HUES64 (cell line): ENCODE measurements around the gene PITX2.

Experiments
- H3K27ac ChIP-seq: 2 replicates; pipeline ENCODE4 v1.7.0; 2013; ENCODE audit warnings: low read depth, low read length, inconsistent platforms
- H3K27me3 ChIP-seq: 2 replicates; pipeline ENCODE4 v1.6.1; 2013; ENCODE audit warnings: mild to moderate bottlenecking, low read length; ENCODE audit not compliant: insufficient read depth
- H3K36me3 ChIP-seq: 2 replicates; pipeline ENCODE4 v1.6.1; 2013; ENCODE audit warnings: mild to moderate bottlenecking, low read length; ENCODE audit not compliant: insufficient read depth
- H3K4me1 ChIP-seq: 2 replicates; pipeline ENCODE4 v1.6.1; 2013; ENCODE audit warnings: mild to moderate bottlenecking, low read length, moderate library complexity; ENCODE audit not compliant: insufficient read depth
- H3K4me3 ChIP-seq: 2 replicates; pipeline ENCODE4 v1.5.1; 2013; ENCODE audit warnings: mild to moderate bottlenecking, low read length, moderate library complexity
- H3K9ac ChIP-seq: 2 replicates; pipeline ENCODE4 v1.6.1; 2013; ENCODE audit warnings: mild to moderate bottlenecking, low read depth, low read length
- H3K9me3 ChIP-seq: 2 replicates; pipeline ENCODE4 v1.6.1; 2013; ENCODE audit warnings: low read depth, low read length; ENCODE audit not compliant: insufficient read depth
- WGBS: fragments of 150-250, 120-280 bp; methylation state at CpG from one replicate; pipeline ENCODE4 v1.1.7; 2013; ENCODE audit warnings: missing lambda C conversion rate; 5-methylcytosine and 5-hydroxymethylcytosine counted together

Gene PITX2

DNA sequence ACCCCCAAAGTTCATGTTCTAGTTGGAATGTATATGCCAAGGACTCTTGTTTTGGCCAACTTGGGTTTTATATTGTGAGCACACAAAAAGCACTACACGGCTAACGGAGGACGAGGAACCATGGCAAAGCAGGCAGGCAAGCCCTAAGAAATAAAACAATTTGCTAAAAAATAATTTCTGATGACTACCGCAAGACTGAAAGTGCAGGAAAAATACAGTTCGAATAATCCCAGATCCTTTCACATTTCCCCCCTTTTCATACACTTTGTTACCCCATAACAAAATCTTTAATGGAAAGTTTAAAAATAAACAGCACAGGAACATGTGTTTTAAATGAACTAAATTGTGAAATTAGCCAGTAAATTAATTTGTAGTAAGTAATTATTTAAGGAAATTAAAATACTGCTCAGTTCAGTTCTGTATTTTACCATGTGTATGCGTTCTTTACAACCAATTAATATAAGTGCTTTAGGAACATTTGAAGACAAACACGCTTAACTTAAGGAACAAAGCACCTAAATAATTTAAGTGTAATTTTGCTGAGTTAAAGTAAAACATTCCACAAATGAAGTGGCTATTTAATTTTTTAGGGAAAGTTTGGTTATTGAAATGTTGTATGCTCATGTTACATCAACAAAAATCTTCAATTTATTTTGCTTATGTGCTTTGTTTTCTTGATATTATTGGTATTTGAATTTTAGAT, 12.4 kb upstream of the PITX2 start:
- peaks cover 61% of the 10 kb centered on the region for H3K4me1 ChIP-seq
- H3K27me3 ChIP-seq = peaks cover 99% of the 10 kb centered on the region
- no peak overlapping the region for H3K4me3 ChIP-seq
- 16% methylated on average over 5 of the region's 7 CpGs for WGBS
- no peaks in the 10 kb centered on the region for H3K36me3 ChIP-seq
- no peak overlapping the region for H3K27ac ChIP-seq
- no peaks in the 10 kb centered on the region for H3K9me3 ChIP-seq
- H3K9ac ChIP-seq = no peak overlapping the region

DNA sequence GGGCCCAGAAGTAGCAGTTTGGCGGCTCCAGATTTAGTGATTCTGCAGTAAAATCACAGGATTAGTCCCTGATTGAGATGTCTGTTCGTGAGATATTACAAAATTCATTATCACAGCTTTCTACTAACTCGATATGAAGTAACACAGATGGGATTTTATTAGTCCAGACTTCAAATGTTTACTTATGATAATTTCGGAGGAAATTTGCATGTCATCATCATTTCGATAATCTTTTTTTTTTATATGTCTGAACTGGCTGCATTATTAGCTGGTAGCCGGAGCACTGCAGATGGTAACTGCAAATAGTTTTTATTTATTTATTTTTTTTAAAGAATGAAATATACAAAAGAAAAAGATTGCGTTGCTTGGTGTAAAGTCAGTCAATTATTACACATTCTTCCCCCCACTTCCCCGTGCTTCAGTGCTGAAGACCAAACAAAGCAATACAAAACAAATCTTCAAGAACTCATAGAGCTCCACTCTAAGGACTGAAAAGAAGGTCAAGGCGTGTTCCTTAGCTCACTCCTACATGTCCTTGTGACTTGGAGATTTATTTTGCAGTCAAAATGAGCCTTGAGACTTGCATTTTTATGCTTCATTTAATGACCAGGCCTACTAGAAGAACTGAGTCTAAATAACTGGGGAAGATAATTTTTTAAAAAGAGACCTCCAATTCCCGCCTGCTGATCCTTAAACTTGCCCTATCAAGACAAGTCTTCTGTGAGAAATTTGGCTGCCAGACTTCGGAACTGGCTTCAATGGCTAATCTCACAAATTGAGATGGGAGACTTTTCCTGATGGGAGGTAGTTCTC, 11.7 kb upstream of the PITX2 start:
- WGBS = 5% methylated on average over 5 of the region's 11 CpGs
- H3K27me3 ChIP-seq = peaks cover 99% of the 10 kb centered on the region
- H3K4me3 ChIP-seq = peak overlapping the region; percentile 33
- H3K9ac ChIP-seq = no peak overlapping the region
- H3K27ac ChIP-seq = no peak overlapping the region
- H3K36me3 ChIP-seq = no peaks in the 10 kb centered on the region
- H3K4me1 ChIP-seq = peaks cover 61% of the 10 kb centered on the region
- H3K9me3 ChIP-seq = no peaks in the 10 kb centered on the region

DNA sequence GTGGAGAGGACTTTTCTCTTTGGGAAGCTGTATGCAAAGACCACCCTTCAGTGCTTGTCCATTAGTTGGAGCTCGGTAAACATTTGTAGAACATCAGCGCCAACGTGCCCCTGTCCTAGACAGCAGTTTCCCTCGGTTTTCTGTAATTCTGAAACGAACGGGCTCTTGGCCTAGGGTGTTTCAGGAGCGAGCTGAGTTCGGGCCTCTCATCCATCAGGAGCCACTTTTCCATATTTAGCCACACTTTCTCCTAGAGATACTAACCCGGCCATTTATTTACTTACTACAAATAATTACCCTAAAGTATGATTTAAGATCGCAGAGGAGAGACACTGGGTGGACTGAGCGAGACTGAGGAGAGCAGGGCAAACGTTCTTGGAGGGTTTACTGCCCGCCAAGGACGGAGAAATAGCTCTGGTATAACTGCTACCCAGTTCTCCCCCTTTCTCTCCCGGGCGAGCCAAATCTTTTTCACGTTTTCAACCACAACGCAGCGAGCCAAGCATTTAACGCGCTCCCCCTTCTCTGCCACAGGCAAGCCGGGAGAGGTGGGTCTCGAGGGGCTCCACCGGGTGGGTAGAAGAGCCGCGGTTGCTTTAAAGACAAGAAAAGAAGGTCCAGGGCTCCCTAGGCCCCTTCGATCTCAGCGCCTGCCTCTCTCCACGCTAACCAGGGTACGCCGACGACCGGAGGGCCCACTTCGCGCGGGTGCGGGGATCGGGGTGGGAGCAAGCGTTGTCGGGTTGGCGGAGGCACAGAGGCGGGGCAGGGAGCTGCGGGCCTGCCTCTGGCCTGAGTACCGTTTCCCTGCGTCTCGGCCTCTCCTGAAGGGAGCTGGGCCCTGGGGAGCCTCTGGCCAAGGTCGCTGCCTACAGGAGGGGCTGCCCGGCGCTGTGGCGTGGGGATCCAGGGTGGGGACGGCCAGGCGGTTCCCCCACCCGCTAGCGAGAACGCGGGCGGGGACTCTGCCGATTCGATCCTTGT, 10.8 kb upstream of the PITX2 start:
- Histone ChIP-seq H3K27me3 (peaks cover 99% of the 10 kb centered on the region), H3K9ac (no peak overlapping the region), H3K36me3 (no peaks in the 10 kb centered on the region), H3K9me3 (no peaks in the 10 kb centered on the region), H3K4me3 (peak overlapping the region; percentile 33), H3K27ac (no peak overlapping the region), H3K4me1 (peaks cover 56% of the 10 kb centered on the region)
- 2% methylated on average over 58 of the region's 59 CpGs for WGBS

DNA sequence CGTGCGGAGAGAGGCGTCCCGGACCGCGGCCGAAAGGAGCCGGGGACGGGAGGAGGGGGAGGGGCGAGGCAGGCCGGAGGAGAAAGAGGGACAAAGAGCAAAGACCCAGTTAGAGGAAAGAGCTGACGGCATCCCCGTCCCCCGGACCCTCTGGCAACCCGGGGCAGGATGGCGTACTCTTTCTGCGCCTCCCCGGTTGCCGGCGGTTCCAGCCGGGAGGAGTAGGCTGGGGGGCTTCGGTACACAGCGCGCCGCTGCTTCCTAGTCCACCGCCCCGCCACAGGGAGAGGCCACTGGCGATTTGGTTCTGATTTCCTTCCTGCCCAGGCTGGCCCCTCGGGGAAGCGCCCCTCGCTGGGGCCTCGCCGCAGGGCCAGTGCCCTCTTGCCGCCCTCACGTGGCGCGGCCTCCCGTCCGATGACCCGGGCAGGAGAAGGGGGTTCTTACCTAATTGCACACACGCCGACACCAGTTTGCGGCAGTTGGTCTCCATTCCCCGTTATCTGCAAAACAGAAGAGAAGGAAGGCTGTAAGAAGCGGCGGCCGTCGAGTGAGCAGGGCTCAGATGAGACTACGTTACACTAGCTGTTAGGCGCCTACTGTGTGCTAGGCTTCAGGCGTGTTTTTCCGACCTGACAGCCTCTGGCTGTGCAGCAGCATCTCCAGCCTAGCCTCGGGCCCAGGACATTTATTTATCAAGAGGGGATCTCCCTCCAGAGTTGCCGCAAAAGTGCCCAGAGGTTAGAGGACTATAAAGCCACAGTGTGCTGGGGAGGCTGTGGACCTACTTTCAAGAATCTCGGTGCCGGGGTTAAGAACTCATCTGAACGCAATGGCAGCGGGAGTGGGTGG, 9.9 kb upstream of the PITX2 start:
- Histone ChIP-seq H3K27ac (no peak overlapping the region), H3K9me3 (no peaks in the 10 kb centered on the region), H3K9ac (peak overlapping the region; percentile 23), H3K27me3 (peaks cover 99% of the 10 kb centered on the region), H3K4me3 (peak overlapping the region; percentile 53), H3K36me3 (no peaks in the 10 kb centered on the region), H3K4me1 (peaks cover 55% of the 10 kb centered on the region)
- 1% methylated on average over 58 of the region's 58 CpGs for WGBS

DNA sequence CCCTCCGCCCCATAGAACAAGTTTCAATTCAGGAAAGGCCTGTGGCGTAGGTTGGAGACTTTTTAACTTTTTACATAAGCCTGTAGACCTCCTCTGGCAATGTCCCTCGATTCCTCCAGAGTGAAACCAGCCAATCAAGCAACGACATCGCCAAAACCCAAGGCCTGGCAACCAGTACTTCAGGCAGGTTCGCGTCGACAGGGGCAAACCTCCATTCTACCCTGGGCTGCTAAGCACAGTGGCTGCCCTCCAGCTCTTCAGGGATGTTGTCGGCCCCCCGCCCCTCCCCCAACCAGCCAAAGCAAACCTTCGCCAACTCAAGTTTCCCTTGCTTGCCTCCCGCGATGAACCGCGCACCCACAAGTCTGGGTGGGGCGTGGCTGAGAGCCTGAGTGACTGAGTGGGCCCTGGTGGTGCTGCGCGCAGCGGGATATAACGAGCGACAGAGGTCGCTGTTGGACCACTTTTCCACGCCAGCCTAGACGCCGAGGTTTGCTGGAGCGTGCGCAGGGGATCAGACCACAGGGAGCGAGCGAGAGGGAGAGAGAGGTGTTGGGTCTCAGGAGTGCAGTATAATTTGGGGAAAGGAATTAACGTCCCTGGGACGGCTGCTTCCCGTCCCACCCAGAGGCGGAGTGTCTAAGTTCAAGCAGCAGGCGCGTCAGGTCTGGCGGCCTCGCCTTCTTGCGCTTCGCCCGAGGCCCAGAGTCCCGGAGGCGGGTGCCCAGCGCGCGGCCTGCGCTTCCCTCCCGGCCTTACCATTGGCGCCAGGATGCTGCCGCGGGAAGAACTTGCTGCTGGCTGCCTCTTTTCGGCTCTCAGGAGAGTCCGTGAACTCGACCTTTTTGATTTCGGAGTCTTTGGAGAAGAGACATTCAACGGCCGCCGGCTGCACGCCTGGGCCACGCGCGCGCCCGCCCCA, 9.0 kb upstream of the PITX2 start:
- Histone ChIP-seq H3K9me3 (no peaks in the 10 kb centered on the region), H3K27ac (no peak overlapping the region), H3K4me3 (peak overlapping the region; percentile 53), H3K36me3 (no peaks in the 10 kb centered on the region), H3K27me3 (peaks cover 99% of the 10 kb centered on the region), H3K9ac (peak overlapping the region; percentile 23), H3K4me1 (peaks cover 63% of the 10 kb centered on the region)
- under 1% methylated on average over 62 of the region's 63 CpGs for WGBS

DNA sequence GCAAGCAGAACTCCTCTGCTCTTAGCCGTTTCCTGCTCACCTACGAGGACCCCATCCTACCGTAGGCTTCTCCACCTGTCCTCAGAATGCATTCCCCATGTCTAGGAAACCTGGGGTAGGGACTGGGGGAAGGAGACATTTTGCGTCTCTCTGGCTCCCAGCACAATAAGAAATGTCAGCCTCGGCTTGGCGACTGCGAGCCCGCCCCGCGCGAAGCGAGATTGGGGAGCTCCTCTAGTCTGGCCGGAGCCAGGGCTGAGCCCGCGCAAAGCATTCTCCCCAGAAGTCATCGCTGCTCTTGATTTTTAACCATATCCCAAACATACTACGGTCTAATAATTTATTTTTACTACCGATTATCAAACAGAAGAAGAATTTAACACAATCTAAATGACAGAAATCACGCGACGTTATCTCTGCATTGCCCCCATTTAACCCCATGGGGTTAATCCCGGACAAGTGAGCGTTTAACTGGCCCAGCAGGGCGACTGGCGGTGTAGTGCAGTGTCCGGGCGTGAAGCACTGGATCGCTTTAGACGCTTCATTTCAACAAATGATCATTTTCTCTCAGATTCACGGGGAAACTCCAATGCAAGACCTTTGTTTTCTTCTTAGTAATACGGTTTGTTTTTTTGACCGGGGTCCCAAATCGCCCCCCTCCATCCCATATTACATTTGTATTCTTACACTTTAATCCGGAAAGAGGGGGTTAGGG, 8.0 kb upstream of the PITX2 start:
- Histone ChIP-seq H3K36me3 (no peaks in the 10 kb centered on the region), H3K9me3 (no peaks in the 10 kb centered on the region), H3K4me3 (peak overlapping the region; percentile 47), H3K9ac (no peak overlapping the region), H3K4me1 (peaks cover 70% of the 10 kb centered on the region), H3K27me3 (peaks cover 99% of the 10 kb centered on the region), H3K27ac (no peak overlapping the region)
- WGBS = under 1% methylated on average over 30 of the region's 34 CpGs

DNA sequence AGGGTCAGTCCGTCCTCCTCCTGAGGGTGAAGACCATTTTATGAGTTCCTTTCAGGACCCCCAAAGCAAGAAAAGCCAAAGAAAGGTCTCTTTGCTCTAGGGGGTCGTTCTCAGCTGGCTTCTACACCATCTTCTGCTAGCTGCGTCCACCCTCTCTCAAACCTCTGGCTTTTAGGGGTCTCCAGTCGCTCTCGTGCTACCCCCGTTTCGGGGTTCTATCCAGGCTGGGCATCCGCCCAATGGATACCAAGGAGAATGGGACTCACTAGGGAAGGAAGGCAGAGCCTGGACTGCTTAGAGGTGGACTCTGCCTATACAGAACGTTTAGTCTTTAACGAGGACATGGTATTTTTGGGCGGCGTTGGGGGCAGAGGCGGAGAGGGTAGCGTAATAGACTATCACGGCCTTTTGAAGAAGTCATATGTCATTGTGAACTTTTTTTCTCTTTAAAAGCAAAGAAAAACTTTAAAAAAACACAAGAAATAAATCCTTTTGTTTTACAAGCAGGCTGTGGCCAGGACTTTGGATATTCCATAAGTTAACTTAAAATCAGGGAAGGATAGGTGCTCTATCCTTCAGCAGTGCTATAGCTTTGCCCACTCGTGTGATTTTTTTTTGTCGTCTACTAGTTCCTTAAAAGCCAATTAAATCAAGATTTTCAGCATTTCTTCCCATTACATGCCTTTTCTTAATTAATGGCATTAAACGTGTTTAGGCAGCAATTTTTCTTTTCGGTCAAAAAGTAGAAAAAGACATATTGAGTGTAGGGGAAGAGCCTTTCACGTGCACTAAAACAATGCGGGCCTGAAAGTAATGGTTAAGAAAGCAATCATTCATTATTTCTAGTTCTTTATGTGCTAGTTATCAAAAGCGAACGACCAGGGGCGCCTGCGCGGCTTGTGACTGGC, 7.2 kb upstream of the PITX2 start:
- Histone ChIP-seq H3K36me3 (no peaks in the 10 kb centered on the region), H3K9ac (no peak overlapping the region), H3K27me3 (peaks cover 99% of the 10 kb centered on the region), H3K27ac (no peak overlapping the region), H3K4me3 (peak overlapping the region; percentile 47), H3K9me3 (no peaks in the 10 kb centered on the region), H3K4me1 (peaks cover 71% of the 10 kb centered on the region)
- 3% methylated on average over 26 of the region's 26 CpGs for WGBS

DNA sequence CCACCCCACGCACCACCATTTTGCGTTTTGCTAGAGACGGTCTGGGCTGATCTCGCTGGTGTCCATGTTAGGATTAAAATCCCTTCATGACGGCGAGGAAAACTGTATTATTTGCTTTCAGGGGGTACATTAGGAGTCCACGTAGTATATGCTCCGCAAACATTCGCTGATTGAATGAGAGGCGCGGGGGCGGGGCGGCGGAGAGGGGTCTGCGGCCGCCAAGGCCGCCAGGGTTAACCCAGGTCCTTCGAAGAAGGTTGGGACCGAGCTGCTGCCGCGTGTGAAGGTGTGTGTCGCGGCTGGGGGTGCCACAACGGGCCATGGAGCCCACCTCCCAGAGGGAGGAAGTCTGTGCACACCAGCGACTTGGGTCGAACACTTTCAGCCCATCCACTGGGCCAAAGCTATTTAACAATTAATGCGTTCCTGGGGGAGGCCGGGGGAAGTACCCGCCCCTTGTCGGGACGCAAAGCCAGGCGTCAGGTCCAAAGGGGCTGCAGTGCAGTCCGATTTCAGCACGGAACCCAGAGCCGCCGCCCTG, 6.4 kb upstream of the PITX2 start:
- WGBS = under 1% methylated on average over 36 of the region's 36 CpGs
- Histone ChIP-seq H3K9me3 (no peaks in the 10 kb centered on the region), H3K27me3 (peaks cover 99% of the 10 kb centered on the region), H3K4me1 (peaks cover 69% of the 10 kb centered on the region), H3K36me3 (no peaks in the 10 kb centered on the region), H3K4me3 (peak overlapping the region; percentile 46), H3K9ac (no peak overlapping the region), H3K27ac (no peak overlapping the region)
